ENCODE measurements around the gene PTPN4. TPM values are rescaled to one million over a fixed set of nuclear protein-coding genes. Genes with fewer than 3 reads are reported as not detected.

The PTPN4 gene
- total and polyA plus RNA-seq, 9 of the 15 experiments (the other 6 are each of a cell fraction or from before 2014, with no cell fraction given) = 5.0 to 32.8 (median 27.3) TPM

DNA sequence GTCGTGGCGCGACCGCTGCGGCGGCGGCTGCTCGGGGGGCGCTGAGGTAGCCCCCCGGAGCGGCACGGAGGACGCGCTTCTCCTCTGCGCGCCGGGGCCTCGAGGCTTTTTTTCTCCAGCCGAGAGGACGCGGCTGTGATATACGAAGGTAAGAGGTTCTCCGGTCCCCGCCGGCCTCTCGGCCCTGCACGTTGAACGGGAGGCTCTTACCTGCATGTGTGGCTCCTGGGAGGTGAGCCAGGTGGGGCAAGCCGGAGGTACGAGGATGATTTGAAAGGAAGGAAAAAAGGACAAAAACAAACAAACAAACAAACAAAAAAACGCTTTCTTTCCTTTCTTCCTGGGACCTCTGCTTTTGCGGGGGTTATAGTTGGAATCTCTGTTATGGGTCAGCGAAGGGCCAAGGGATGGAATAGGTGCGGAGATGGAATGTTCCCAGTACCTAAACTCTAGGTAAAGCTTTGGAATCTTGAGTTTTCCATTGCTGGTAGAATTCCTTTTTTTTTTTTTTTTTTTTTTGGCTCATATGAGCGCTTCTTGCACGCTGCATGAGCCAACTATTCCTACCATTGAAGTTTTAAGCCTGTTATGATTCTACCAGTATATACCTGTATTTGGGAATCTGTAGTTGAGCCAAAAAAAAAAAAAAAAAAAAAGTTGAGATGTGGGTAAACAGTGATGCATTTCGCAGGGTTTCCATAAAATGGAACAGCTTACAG is 674 bp downstream of the PTPN4 start (continued):
- TF ChIP-seq, protein P1, sequence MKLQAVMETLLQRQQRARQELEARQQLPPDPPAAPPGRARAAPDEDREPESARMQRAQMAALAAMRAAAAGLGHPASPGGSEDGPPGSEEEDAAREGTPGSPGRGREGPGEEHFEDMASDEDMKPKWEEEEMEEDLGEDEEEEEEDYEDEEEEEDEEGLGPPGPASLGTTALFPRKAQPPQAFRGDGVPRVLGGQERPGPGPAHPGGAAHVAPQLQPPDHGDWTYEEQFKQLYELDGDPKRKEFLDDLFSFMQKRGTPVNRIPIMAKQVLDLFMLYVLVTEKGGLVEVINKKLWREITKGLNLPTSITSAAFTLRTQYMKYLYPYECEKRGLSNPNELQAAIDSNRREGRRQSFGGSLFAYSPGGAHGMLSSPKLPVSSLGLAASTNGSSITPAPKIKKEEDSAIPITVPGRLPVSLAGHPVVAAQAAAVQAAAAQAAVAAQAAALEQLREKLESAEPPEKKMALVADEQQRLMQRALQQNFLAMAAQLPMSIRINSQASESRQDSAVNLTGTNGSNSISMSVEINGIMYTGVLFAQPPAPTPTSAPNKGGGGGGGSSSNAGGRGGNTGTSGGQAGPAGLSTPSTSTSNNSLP (IDR thresholded peaks at IDR 0.05; ENCODE audit: borderline replicate concordance, low read depth, low read length) = no peak
- TF ChIP-seq, protein P2, sequence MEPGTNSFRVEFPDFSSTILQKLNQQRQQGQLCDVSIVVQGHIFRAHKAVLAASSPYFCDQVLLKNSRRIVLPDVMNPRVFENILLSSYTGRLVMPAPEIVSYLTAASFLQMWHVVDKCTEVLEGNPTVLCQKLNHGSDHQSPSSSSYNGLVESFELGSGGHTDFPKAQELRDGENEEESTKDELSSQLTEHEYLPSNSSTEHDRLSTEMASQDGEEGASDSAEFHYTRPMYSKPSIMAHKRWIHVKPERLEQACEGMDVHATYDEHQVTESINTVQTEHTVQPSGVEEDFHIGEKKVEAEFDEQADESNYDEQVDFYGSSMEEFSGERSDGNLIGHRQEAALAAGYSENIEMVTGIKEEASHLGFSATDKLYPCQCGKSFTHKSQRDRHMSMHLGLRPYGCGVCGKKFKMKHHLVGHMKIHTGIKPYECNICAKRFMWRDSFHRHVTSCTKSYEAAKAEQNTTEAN (CRISPR knock-in tag; IDR thresholded peaks at IDR 0.05) = no peak
- TF ChIP-seq BACH1 (tag; IDR thresholded peaks at IDR 0.05) = no peak
- no peak for TF ChIP-seq TRIM28 (IDR thresholded peaks at IDR 0.05)
- TF ChIP-seq SMAD4 (CRISPR knock-in tag; conservative IDR thresholded peaks at IDR 0.05) = no peak
- peak; percentile 20; the same call in 1 of the 2 replicates for TF ChIP-seq NFRKB (IDR thresholded peaks at IDR 0.05; ENCODE audit: low read depth)
- TF ChIP-seq, protein P3, sequence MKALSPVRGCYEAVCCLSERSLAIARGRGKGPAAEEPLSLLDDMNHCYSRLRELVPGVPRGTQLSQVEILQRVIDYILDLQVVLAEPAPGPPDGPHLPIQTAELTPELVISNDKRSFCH (CRISPR knock-in tag; IDR thresholded peaks at IDR 0.05) = no peak
- TF ChIP-seq, protein P3 (tag; IDR thresholded peaks at IDR 0.05) = peak; percentile 9; the same call in 1 of the 2 replicates
- TF ChIP-seq ESRRB (CRISPR knock-in tag; IDR thresholded peaks at IDR 0.05; ENCODE audit: borderline replicate concordance) = no peak
- TF ChIP-seq ZNF224 (CRISPR knock-in tag; IDR thresholded peaks at IDR 0.05) = no peak
- TF ChIP-seq, protein P4, sequence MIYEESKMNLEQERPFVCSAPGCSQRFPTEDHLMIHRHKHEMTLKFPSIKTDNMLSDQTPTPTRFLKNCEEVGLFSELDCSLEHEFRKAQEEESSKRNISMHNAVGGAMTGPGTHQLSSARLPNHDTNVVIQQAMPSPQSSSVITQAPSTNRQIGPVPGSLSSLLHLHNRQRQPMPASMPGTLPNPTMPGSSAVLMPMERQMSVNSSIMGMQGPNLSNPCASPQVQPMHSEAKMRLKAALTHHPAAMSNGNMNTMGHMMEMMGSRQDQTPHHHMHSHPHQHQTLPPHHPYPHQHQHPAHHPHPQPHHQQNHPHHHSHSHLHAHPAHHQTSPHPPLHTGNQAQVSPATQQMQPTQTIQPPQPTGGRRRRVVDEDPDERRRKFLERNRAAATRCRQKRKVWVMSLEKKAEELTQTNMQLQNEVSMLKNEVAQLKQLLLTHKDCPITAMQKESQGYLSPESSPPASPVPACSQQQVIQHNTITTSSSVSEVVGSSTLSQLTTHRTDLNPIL (CRISPR knock-in tag; IDR thresholded peaks at IDR 0.05) = no peak
- no peak; the same call in 1 of the 2 replicates for TF ChIP-seq NBN (IDR thresholded peaks at IDR 0.05; ENCODE audit: low read depth)
- peak; percentile 7 for TF ChIP-seq HMGN3 (IDR thresholded peaks at IDR 0.05; ENCODE audit: borderline replicate concordance, extremely low read depth, insufficient read length, low read depth, low read length)
- TF ChIP-seq, protein P5, sequence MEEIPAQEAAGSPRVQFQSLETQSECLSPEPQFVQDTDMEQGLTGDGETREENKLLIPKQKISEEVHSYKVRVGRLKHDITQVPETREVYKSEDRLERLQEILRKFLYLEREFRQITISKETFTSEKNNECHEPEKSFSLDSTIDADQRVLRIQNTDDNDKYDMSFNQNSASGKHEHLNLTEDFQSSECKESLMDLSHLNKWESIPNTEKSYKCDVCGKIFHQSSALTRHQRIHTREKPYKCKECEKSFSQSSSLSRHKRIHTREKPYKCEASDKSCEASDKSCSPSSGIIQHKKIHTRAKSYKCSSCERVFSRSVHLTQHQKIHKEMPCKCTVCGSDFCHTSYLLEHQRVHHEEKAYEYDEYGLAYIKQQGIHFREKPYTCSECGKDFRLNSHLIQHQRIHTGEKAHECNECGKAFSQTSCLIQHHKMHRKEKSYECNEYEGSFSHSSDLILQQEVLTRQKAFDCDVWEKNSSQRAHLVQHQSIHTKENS (CRISPR knock-in tag; IDR thresholded peaks at IDR 0.05) = no peak
- TF ChIP-seq, protein P6, sequence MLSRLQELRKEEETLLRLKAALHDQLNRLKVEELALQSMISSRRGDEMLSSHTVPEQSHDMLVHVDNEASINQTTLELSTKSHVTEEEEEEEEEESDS (CRISPR knock-in tag; IDR thresholded peaks at IDR 0.05) = no peak
- TF ChIP-seq, protein P7, sequence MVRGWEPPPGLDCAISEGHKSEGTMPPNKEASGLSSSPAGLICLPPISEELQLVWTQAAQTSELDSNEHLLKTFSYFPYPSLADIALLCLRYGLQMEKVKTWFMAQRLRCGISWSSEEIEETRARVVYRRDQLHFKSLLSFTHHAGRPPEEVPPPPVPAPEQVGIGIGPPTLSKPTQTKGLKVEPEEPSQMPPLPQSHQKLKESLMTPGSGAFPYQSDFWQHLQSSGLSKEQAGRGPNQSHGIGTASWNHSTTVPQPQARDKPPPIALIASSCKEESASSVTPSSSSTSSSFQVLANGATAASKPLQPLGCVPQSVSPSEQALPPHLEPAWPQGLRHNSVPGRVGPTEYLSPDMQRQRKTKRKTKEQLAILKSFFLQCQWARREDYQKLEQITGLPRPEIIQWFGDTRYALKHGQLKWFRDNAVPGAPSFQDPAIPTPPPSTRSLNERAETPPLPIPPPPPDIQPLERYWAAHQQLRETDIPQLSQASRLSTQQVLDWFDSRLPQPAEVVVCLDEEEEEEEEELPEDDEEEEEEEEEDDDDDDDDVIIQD (CRISPR knock-in tag; IDR thresholded peaks at IDR 0.05) = no peak
- TF ChIP-seq, protein P8, sequence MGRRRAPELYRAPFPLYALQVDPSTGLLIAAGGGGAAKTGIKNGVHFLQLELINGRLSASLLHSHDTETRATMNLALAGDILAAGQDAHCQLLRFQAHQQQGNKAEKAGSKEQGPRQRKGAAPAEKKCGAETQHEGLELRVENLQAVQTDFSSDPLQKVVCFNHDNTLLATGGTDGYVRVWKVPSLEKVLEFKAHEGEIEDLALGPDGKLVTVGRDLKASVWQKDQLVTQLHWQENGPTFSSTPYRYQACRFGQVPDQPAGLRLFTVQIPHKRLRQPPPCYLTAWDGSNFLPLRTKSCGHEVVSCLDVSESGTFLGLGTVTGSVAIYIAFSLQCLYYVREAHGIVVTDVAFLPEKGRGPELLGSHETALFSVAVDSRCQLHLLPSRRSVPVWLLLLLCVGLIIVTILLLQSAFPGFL (CRISPR knock-in tag; IDR thresholded peaks at IDR 0.05) = no peak
- TF ChIP-seq ZFP30 (CRISPR knock-in tag; IDR thresholded peaks at IDR 0.05; ENCODE audit: borderline replicate concordance) = no peak

Measured in K562 (cell line).